Activated T-cell treated with anti-CD3 and anti-CD28 coated beads, Interleukin-2, amount 50 U/mL, for 48 hours (primary cell): ENCODE measurements around the gene GFPT1.
A peak's percentile ranks its signal among the peaks of the same experiment; 100 is the strongest.

Source experiments
- DNase-seq, 2 experiments: peaks; one replicate each; pipeline ENCODE4 v3.0.0-alpha.2; 2020

Gene GFPT1

DNA sequence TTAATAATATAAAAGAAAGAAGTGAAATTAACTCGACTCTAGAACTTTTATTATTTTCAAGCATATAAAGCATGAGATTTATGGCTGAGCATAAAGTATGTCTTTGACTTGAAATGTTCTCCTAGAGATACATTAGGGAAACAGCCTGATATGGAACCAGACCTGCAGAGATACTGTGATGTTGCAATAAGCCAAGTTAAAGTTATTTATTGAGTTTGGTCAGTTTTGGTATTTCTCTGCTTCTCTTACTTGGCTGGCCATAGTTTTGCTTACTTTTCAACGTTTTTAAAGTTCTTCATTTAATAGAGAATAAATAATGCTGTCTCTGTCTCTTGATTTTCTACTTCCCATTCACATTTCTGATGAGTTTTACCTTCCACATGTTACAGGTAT lies 76.0 kb downstream of the GFPT1 start:
- DNase-seq: no peak

- no peak for DNase-seq
These were observed 76.7 kb downstream of the GFPT1 start for GRCh38 chr2:69310111-69311023.

DNA sequence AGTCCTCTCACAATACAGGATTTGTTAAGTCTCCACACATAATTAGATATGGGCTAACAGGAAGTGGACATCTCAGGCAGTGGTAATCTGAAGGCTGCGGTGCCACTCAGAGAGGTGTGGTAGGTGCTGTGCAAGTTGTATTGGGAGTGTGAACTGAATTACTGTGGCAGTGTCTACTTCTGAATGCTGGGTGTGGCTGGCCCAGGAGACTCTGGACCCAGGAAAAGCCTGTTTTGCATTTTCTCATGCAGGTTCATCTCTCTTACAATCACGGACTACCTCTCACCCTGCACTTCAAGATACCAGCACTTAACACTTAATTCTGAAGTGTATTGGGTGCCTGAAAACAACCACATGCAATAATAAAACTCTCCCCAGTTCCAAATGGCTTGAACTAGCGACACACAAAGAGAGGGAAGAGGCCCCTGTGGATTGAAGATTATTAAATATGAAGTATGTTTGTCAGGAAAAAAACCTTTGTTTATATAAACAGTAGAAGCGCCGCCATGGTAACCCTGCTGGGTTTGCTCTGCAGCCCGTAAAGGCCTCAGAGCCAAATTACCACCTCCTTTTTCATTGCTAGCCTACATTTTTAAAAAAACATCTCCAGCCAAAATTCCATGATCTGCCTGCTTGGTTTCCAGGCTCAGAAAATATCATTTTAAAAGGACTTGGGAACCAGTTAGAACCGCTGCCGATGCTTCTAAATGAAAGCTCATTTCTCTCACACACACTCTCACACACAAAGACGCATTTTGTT lies 77.5 kb downstream of the GFPT1 start:
- DNase-seq: no peak

- no peak for DNase-seq
These were observed 78.7 kb downstream of the GFPT1 start for GRCh38 chr2:69308338-69308737.

GRCh38 chr2:69307579-69308064 lies 79.4 kb downstream of the GFPT1 start:
- no peak for DNase-seq

DNA sequence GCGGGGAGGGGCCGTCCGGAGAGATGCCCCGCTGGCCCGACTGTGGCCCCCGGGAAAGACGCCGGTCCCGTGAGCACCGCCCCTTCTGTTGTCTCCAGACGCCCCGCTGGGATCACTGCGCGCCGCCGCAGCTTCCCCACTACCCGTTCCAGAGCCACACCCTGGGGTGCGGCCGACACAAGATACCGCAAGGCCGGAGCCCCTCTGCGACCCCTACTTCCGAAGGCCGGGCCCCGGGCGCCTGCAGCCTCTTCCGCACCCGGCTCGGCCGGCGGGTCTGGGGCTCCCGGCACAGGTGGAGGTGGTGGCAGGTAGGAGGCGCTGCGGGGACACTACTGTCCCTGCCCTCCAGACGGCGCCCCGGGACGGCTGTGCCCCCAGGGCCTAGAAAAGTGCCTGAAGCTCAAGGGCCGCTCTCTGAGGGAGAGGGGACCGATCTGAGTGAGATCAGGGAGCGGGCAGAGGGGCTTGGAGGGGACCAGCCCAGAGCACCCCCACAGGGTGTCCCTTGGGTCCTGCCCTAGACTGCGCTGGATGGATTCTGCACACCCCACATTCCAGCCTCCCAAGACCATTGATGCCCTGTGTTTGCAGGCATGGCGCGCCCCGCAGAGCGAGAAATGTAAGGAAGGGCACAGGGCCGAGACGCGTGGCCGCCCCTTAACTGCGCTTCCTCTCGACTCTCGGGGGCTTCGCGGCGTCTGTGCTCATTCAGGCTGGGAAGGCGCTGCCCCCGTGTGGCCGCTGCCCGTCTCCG lies 80.0 kb downstream of the GFPT1 start:
- DNase-seq: peak; percentile 84 to 85

- DNase-seq: no peak
These were observed 80.6 kb downstream of the GFPT1 start for GRCh38 chr2:69306393-69306821.

- no peak for DNase-seq
These were observed 81.2 kb downstream of the GFPT1 start for GRCh38 chr2:69305712-69306392.

DNA sequence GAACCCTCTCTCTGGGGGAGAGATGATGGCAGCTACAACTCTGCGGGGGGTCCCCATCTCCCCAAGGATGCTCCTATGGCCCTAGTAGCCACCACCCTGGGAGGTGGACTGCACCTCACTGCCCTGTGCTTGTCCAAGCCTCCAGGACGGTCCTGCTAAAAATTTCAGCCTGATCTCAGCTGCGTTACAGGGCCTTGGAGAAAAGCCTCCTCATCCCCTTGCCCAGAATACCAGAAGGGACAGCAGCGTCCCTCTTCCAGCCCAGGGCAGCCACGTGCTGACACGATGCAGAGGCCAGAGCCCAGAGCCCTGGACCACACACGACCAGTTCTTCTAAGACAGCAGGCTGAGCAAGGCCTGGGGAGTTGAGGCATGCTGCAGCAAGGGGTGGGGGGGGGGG lies 81.9 kb downstream of the GFPT1 start:
- no peak for DNase-seq

- no peak for DNase-seq
These were observed 82.4 kb downstream of the GFPT1 start for GRCh38 chr2:69304656-69305055.

GRCh38 chr2:69300650-69301049 lies 86.4 kb downstream of the GFPT1 start:
- no peak for DNase-seq

DNA sequence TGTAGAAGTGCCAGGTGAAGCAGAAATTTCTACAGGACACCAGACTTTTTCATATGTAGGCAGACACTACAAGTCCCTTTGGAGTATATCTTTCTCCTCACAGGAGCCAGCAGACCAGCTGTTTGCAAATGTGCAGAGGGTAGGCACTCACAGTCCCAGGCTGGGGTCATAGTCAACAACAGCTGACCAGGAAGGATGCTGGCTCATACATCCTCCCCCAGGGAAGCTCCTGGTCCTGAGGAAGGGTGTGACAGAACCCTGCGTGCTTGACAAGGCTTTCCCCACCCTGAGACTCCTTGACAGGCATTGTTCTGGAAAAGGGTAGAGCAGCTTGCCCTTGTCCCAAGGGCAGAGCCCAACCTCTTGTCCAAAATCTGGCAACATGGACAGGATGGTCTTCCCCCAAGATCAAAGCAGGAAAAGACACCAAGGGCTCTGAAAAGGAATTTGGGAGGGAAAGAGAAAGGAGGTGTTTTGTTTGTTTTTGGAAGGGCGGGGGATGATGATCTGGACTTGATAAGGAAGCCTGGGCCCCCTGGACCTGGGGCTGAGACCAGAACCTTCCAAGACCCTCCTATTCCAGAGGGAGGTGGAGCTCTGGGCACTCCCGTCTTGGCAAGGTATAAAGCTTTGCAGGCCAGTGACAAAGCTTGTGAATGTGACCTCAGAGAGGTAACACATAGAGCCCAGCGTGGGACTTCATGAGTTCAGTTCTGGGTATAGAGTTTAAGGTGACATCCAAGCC lies 87.1 kb downstream of the GFPT1 start:
- no peak for DNase-seq

- DNase-seq: no peak
These were observed 88.2 kb downstream of the GFPT1 start for GRCh38 chr2:69298862-69299261.

GRCh38 chr2:69298261-69298660 lies 88.8 kb downstream of the GFPT1 start:
- DNase-seq: no peak

DNA sequence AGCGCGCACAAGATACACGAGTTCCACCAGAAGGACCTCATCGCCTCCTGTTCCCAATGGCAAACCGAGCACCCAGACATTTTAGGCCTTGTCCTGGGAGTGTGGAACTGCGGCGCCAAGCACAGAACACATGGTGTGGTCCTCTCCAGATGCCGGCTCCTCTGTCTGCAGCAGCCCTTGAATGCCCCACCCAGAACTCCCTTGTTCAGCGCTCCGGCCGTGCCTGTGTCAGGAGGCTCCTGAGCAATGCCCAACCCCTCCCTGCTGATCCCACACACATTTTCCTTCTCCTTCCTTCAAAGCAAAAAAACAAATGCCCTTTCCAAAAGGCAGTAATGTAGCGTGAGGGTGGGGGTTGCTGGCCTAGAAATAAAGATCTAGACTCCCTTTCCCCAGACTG lies 89.8 kb downstream of the GFPT1 start:
- DNase-seq: no peak

GRCh38 chr2:69296421-69296820 lies 90.6 kb downstream of the GFPT1 start:
- DNase-seq: no peak

DNA sequence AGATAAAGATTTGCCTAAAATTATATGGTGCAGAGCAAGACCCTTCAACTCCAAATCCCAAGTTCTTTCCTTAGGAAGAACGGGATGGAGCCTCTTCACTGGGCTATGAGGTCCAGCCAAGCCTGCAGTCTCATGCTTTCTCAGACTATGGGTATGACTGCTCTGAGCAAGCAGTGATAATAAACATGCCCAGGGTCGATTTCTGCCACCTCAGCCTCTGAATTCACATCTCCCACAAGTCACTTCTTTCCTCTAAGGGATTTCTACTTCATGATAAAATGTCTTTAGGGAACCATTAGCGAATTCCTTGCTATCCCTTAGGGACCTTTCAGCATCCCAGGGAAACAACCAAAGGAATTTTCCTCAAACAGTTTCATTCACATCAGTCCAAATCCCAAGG lies 94.8 kb downstream of the GFPT1 start:
- no peak for DNase-seq

DNA sequence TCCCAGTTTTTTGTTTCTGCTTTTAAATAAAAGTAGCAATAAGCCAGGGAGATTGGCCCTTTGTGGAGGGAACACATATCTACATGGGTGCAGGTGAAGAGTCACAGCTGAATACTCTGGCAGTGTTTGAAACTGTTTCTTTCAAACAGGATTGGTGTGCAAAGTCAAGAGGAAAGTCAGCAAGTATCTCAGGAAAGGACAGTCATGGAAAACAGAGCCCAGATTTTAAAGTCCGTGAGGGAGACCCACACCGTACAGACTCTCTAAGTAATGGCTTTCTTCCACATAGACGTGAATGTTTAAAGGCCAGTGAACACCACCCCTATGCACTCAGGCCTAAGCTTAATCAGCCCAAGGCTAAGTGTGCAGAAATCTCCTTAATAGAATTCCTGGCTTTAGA lies 95.3 kb downstream of the GFPT1 start:
- no peak for DNase-seq

- no peak for DNase-seq
These were observed 95.9 kb downstream of the GFPT1 start for GRCh38 chr2:69291004-69291650.

GRCh38 chr2:69288429-69288828 lies 98.6 kb downstream of the GFPT1 start:
- DNase-seq: no peak

- no peak for DNase-seq
These were observed 99.5 kb downstream of the GFPT1 start for GRCh38 chr2:69287544-69287943.
